HG03135 (cell line): ENCODE measurements around the gene PRKAR1A.
"Not testable (repeated sequence)": the region's sequence is repeated elsewhere in the genome, so short reads cannot be mapped to it uniquely, and the experiment has no call there.

Source experiments
- ATAC-seq: cut with Tn5 transposase; IDR thresholded peaks from one replicate; pipeline ENCODE4 v1.9.1; 2021; ENCODE audit warnings: mild to moderate bottlenecking, moderate library complexity; ENCODE audit not compliant: unreplicated experiment

Gene PRKAR1A

GRCh38 chr17:68509141-68510057 lies 2.8 kb upstream of the PRKAR1A start:
- no peak for ATAC-seq

- no peak for ATAC-seq
Observed at GRCh38 chr17:68511254-68511670, 968 bp upstream of the PRKAR1A start.

- peak; percentile 41 for ATAC-seq
Observed at GRCh38 chr17:68511671-68512246, 471 bp upstream of the PRKAR1A start.

GRCh38 chr17:68512960-68513474 lies 787 bp downstream of the PRKAR1A start:
- ATAC-seq: no peak

- no peak for ATAC-seq
Observed at GRCh38 chr17:68513932-68514331, 1.7 kb downstream of the PRKAR1A start.

GRCh38 chr17:68514831-68515635 lies 2.8 kb downstream of the PRKAR1A start:
- no peak for ATAC-seq

GRCh38 chr17:68516732-68517131 lies 4.5 kb downstream of the PRKAR1A start:
- no peak for ATAC-seq

- ATAC-seq: not testable (repeated sequence)
Observed at GRCh38 chr17:68517605-68518004, 5.4 kb downstream of the PRKAR1A start.

- ATAC-seq: no peak
Observed at GRCh38 chr17:68518063-68518815, 6.0 kb downstream of the PRKAR1A start.

GRCh38 chr17:68519051-68519450 lies 6.8 kb downstream of the PRKAR1A start:
- ATAC-seq: not testable (repeated sequence)

- ATAC-seq: no peak
Observed at GRCh38 chr17:68519911-68520310, 7.7 kb downstream of the PRKAR1A start.

GRCh38 chr17:68522266-68522665 lies 10.0 kb downstream of the PRKAR1A start:
- ATAC-seq: no peak

GRCh38 chr17:68526548-68526947 lies 14.3 kb downstream of the PRKAR1A start:
- ATAC-seq: no peak

- ATAC-seq: no peak
Observed at GRCh38 chr17:68527314-68527713, 15.1 kb downstream of the PRKAR1A start.

- ATAC-seq: no peak
Observed at GRCh38 chr17:68531252-68531651, 19.0 kb downstream of the PRKAR1A start.

GRCh38 chr17:68532826-68533225 lies 20.6 kb downstream of the PRKAR1A start:
- ATAC-seq: no peak

- no peak for ATAC-seq
Observed at GRCh38 chr17:68533887-68534694, 21.9 kb downstream of the PRKAR1A start.

GRCh38 chr17:68534695-68535088 lies 22.5 kb downstream of the PRKAR1A start:
- no peak for ATAC-seq

GRCh38 chr17:68535922-68536321 lies 23.7 kb downstream of the PRKAR1A start:
- no peak for ATAC-seq
